ENCODE data around the gene CMSS1.

Gene CMSS1

GRCh38 chr3:99852851-99853250 lies 35.2 kb downstream of the CMSS1 start:
- FAIRE-seq (no peak), DNase-seq (ENCODE audit: insufficient read length, low spot score) (no peak)
- no peak for TF ChIP-seq POLR2A (IDR thresholded peaks at IDR 0.05; ENCODE audit: low read depth, low read length)

GRCh38 chr3:99854756-99855298 lies 37.2 kb downstream of the CMSS1 start:
- FAIRE-seq (peak; percentile 36), DNase-seq (ENCODE audit: insufficient read length, low spot score) (no peak)
- TF ChIP-seq POLR2A (IDR thresholded peaks at IDR 0.05; ENCODE audit: low read depth, low read length), result no peak

- no peak for TF ChIP-seq POLR2A (IDR thresholded peaks at IDR 0.05; ENCODE audit: low read depth, low read length)
- DNase-seq (ENCODE audit: insufficient read length, low spot score) (no peak), FAIRE-seq (no peak)
These were observed 38.2 kb downstream of the CMSS1 start for GRCh38 chr3:99855900-99856299.

DNA sequence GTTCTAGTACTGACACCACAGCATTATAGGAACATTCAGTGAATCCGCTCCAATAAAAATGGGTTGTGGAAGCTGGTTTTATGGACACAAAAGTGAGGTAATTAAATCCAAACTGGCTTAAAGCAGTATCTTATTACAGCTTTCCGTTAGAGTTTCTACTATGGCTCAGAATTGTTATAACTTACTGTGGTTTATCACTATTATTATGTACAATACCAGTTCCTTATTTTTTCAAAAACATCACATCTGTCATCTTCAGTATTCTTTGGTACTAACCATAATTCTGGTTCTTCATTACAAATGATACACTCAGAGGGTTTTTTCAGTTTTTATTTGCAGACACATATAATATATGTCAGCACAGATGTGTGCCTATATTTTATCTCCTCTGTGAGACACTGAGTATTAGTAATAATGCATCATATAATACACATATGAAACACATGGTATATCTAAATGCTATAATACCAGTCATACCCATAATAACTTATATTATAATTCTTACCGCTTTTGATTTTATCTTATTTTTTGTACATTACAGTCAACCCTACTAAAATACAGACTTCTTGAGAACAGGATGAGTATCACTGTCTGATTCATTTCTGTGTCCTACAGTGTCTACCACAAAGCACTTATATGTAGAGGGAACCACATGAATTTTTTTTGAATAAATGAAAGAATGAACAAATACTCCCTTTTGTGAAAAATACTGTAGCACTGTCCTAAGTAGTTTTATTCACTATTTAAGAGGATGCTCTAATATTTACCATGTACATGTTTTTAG lies 39.0 kb downstream of the CMSS1 start:
- no peak for TF ChIP-seq POLR2A (IDR thresholded peaks at IDR 0.05; ENCODE audit: low read depth, low read length)
- FAIRE-seq, result no peak
- no peak for DNase-seq (ENCODE audit: insufficient read length, low spot score)

DNA sequence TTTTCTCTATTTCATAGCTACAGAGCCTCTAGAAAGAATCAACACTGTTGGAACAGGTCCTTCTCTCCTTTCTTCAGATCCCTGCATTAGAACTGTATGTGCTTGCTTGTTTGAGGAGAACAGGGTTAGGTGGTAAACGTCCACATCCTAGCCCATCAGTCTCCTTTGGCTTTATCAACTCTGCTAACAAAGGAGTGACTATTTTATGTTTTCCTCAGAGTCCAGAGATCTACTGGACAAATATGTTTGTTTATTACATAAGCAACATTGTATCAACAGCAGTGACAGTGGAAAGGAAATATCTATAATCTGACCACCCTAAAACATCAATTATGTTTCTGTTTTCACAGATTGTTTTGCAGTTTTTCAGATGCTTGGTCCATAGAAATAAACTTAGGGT lies 39.6 kb downstream of the CMSS1 start:
- FAIRE-seq (peak; percentile 71), DNase-seq (ENCODE audit: insufficient read length, low spot score) (no peak)
- no peak for TF ChIP-seq POLR2A (IDR thresholded peaks at IDR 0.05; ENCODE audit: low read depth, low read length)

GRCh38 chr3:99858469-99858868 lies 40.8 kb downstream of the CMSS1 start:
- FAIRE-seq (peak; percentile 61), DNase-seq (ENCODE audit: insufficient read length, low spot score) (no peak)
- TF ChIP-seq POLR2A (IDR thresholded peaks at IDR 0.05; ENCODE audit: low read depth, low read length), result no peak

- DNase-seq (ENCODE audit: insufficient read length, low spot score) (no peak), FAIRE-seq (peak; percentile 99)
- no peak for TF ChIP-seq POLR2A (IDR thresholded peaks at IDR 0.05; ENCODE audit: low read depth, low read length)
These were observed 42.2 kb downstream of the CMSS1 start for GRCh38 chr3:99859825-99860224.

DNA sequence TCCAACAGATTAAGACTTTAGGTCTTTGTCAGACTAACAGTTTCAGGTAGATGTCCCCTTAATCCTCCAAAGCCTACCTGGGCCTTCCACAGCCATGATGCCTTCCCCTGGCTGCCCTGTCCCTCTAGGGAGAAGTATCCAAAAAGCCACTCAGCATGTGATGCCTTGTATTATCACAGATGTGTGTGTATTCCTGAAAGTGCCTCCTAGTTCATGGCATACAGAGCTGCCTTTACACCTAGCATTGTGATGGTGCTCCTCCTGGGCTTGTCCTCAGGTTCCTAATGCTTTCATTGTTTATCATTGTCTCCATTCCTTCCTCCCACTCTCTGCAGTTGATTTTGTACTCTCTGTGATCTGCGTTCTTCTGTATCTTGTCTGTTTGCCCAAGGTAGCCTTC lies 43.6 kb downstream of the CMSS1 start:
- FAIRE-seq, result peak; percentile 36
- no peak for DNase-seq (ENCODE audit: insufficient read length, low spot score)
- no peak for TF ChIP-seq POLR2A (IDR thresholded peaks at IDR 0.05; ENCODE audit: low read depth, low read length)

DNA sequence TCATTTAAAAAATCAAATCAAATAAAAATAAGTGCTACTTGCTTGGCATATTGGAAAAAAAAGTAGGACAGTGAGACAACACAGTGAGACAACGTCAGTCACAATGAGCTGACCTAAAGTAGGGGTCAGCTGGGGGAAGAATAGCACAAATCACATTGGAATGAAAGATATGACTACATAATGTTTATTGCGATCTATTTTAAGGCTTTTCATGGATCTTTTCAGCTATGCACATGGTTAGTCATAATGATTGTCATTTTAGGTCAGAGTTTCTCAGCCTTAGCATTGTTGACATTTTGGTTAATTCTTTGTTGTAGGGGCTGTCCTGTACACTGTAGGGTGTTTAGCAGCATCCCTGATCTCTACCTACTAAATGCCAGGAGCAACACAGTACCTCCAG lies 44.5 kb downstream of the CMSS1 start:
- no peak for TF ChIP-seq POLR2A (IDR thresholded peaks at IDR 0.05; ENCODE audit: low read depth, low read length)
- DNase-seq (ENCODE audit: insufficient read length, low spot score) (no peak), FAIRE-seq (peak; percentile 97)

- peak; percentile 62 for FAIRE-seq
- TF ChIP-seq POLR2A (IDR thresholded peaks at IDR 0.05; ENCODE audit: low read depth, low read length), result no peak
- DNase-seq (ENCODE audit: insufficient read length, low spot score), result no peak
These were observed 45.3 kb downstream of the CMSS1 start for GRCh38 chr3:99863002-99863401.

DNA sequence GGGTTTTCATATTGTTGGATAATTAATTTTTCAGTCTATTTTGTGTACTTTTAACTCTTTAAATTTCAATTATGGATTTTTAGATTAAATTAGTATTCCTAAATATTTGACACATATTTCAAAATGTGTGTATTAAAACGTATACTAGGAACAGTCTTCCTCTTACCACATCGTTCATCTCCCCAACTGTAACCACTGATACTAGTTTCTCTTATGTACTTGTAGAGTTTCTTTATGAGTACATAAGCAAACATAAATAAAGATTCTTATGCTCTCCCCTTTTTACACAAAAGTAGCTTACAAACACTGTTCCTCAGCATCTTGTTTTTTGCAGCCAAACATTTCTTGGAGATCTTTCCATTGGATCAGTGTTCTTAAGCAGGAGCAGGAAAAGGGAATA lies 45.9 kb downstream of the CMSS1 start:
- FAIRE-seq, result no peak
- no peak for TF ChIP-seq POLR2A (IDR thresholded peaks at IDR 0.05; ENCODE audit: low read depth, low read length)
- DNase-seq (ENCODE audit: insufficient read length, low spot score), result no peak

DNA sequence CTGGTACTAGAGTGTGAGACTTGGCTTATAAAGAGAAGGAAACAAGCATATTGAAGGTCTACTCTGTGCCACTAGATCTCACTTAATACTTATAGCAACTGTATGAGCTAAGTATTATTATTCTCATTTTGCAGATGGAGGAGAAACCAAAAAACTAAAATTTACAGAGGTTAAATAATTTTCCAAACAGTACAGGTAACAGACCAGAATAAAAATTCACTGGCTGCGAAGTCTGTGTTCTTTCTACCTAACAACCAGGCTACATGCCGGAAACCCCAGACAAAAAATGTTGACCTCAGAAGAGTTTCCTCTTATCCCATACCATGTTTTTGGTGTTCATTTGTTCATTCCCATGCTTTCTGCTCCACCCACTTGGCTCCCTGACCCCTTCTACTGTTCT lies 46.6 kb downstream of the CMSS1 start:
- FAIRE-seq (no peak), DNase-seq (ENCODE audit: insufficient read length, low spot score) (no peak)
- no peak for TF ChIP-seq POLR2A (IDR thresholded peaks at IDR 0.05; ENCODE audit: low read depth, low read length)

- no peak for FAIRE-seq
- no peak for DNase-seq (ENCODE audit: insufficient read length, low spot score)
These were observed 47.7 kb downstream of the CMSS1 start for GRCh38 chr3:99865321-99865720.

DNA sequence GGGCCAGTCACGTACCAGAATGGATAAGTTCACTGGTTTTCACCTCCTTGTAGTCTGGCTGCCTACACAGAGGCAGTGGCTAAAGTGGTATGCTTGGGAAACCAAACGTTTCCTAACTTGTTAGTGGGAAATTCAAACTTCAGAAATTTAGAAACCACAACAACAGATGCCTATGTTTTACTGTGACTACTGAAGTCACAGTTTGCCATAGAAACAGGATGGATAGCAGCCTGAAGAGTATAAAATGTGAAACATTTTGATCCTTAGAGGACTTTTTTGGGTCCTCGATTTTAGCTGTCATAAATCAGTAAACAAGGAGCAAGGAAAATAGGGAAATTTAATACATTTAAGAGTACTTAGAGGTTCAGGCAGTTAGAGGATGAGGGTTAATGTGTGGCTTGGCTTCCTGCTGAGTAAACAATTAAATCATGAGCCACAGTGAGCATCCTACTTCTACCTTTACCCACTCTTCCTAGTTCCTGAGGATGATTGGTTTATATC lies 48.6 kb downstream of the CMSS1 start:
- FAIRE-seq (peak; percentile 68), DNase-seq (ENCODE audit: insufficient read length, low spot score) (no peak)
- no peak for TF ChIP-seq POLR2A (IDR thresholded peaks at IDR 0.05; ENCODE audit: low read depth, low read length)

More at GRCh38 chr3:99865321-99865720, 47.7 kb downstream of the CMSS1 start:
- TF ChIP-seq POLR2A (IDR thresholded peaks at IDR 0.05; ENCODE audit: low read depth, low read length), result no peak
